BJ (cell line): Measurements from ENCODE around the gene BCAT1. TPM values are rescaled to one million over a fixed set of nuclear protein-coding genes. Genes with fewer than 3 reads are reported as not detected.

Source experiments
- CTCF ChIA-PET: fragments of 350-600 bp; formaldehyde crosslinking; extraction: SDS; loops from one replicate; lab custom pipeline; 2021; ENCODE audit warnings: antibody characterized with exemption, inconsistent platforms; lab: Yijun Ruan, JAX
- POLR2A ChIA-PET: fragments of 300-600 bp; sonication (Branson Sonifier 250); formaldehyde crosslinking; extraction: SDS; loops from one replicate; lab custom pipeline; 2021; ENCODE audit warnings: antibody characterized with exemption; lab: Charles Lee
- DNase-seq: peaks from one replicate; pipeline ENCODE4 v3.0.0-alpha.2; 2011; ENCODE audit warnings: low read depth
- H3K27me3 ChIP-seq: 2 replicates; pipeline ENCODE4 v1.6.0; 2011; ENCODE audit warnings: low read length; ENCODE audit not compliant: control insufficient read depth, insufficient read depth
- H3K36me3 ChIP-seq: 2 replicates; pipeline ENCODE4 v1.5.1; 2011; ENCODE audit warnings: low read length; ENCODE audit not compliant: control insufficient read depth, insufficient read depth
- H3K4me3 ChIP-seq: 2 replicates; pipeline ENCODE4 v1.5.1; 2011; ENCODE audit warnings: low read depth, mild to moderate bottlenecking, control low read depth, low read length
- CTCF ChIP-seq: IDR thresholded peaks from 2 replicates; pipeline ENCODE4 v1.5.1; 2011; ENCODE audit warnings: low read depth, mild to moderate bottlenecking, control low read depth, inconsistent platforms, low read length, moderate library complexity; ENCODE audit not compliant: insufficient read depth
- polyA plus RNA-seq: library from polyadenylated mRNA; depleted of rRNA; stranded (reverse); fragments of >200 nt; gene quantifications from 2 replicates; pipeline ENCODE4 v1.2.3, GENCODE V29; 2011

BCAT1 gene
- polyA plus RNA-seq, 1 experiment, result 13.2 TPM

GRCh38 chr12:24919346-24920001 is 29.4 kb downstream of the BCAT1 start:
- no peak for DNase-seq
- TF ChIP-seq CTCF, result no peak
- H3K36me3 ChIP-seq, result no peaks in the 10 kb centered on the region
- H3K4me3 ChIP-seq, result no peak overlapping the region
- no peaks in the 10 kb centered on the region for H3K27me3 ChIP-seq
- ChIA-PET POLR2A (no interaction called here), CTCF (interaction anchor here (1.3 kb wide), 1 partner anchor 11 kb away, joined by 3 read pairs; no protein-coding TSS in a partner anchor)

GRCh38 chr12:24918596-24918995 is 30.3 kb downstream of the BCAT1 start:
- TF ChIP-seq CTCF, result no peak
- Histone ChIP-seq H3K27me3 (no peaks in the 10 kb centered on the region), H3K36me3 (no peaks in the 10 kb centered on the region), H3K4me3 (no peak overlapping the region)
- no peak for DNase-seq
- POLR2A ChIA-PET, result no interaction called here
- CTCF ChIA-PET, result interaction anchor here (1.3 kb wide), 1 partner anchor 10 kb away, joined by 3 read pairs; no protein-coding TSS in a partner anchor

- Histone ChIP-seq H3K27me3 (no peaks in the 10 kb centered on the region), H3K4me3 (no peak overlapping the region), H3K36me3 (no peaks in the 10 kb centered on the region)
- no peak for DNase-seq
- CTCF ChIA-PET, result no interaction called here
- TF ChIP-seq CTCF, result no peak
- POLR2A ChIA-PET, result no interaction called here
Observed at GRCh38 chr12:24915501-24915900, 33.4 kb downstream of the BCAT1 start.

- H3K4me3 ChIP-seq, result no peak overlapping the region
- H3K27me3 ChIP-seq, result no peaks in the 10 kb centered on the region
- ChIA-PET POLR2A (no interaction called here), CTCF (no interaction called here)
- no peak for DNase-seq
- H3K36me3 ChIP-seq, result no peaks in the 10 kb centered on the region
- TF ChIP-seq CTCF, result no peak
Observed at GRCh38 chr12:24913953-24914352, 34.9 kb downstream of the BCAT1 start.

GRCh38 chr12:24913130-24913529 is 35.8 kb downstream of the BCAT1 start:
- Histone ChIP-seq H3K27me3 (no peaks in the 10 kb centered on the region), H3K4me3 (no peak overlapping the region), H3K36me3 (no peaks in the 10 kb centered on the region)
- ChIA-PET CTCF (no interaction called here), POLR2A (no interaction called here)
- TF ChIP-seq CTCF, result no peak
- no peak for DNase-seq
